Sciatic nerve (tissue), 2 donors: ENCODE data around the gene ZNF10. TPM values are rescaled to one million over a fixed set of nuclear protein-coding genes. Genes with fewer than 3 reads are reported as not detected.

Experiments
- ATAC-seq: fragments of 200-7000 bp; cut with Tn5 transposase; one replicate; pipeline ENCODE4 v1.9.1; 2020; ENCODE audit warnings: mild to moderate bottlenecking, moderate library complexity
- DNase-seq: peaks from one replicate; pipeline ENCODE4 v3.0.0-alpha.2; 2020; ENCODE audit warnings: low spot score
- intact Hi-C: fragments of 100-400 bp; cut with DNase I; formaldehyde crosslinking; loops from one replicate; pipeline ENCODE4 v1.14.2; 2022
- total RNA-seq: library from RNA; stranded (reverse); fragmentation: NEBNext Ultra II Directional; extraction: Animal tissue kit (Norgen Biotek cat#: 25700); gene quantifications from one replicate; pipeline ENCODE4 v1.2.1, GENCODE V29; 2021
- donor health status: DM: no; HTN: no; CAD: no.
- donor health status: DM: no; HTN: no; CAD: no.

The ZNF10 gene
- total RNA-seq, 1 donor from 2014 or later, result 15.1 TPM

- DNase-seq, result peak; percentile 95
- ATAC-seq, result peak; percentile 99
- intact Hi-C loops, result no loop called here
These were observed 51.0 kb downstream of the ZNF10 start, which contains the start of gene ZNF268 for GRCh38 chr12:133181238-133181959. TSS of gene ZNF268 (plus strand) at chr12:133181495. CDS start at chr12:133181998, 503 bp downstream.

- ATAC-seq, result no peak
- DNase-seq, result no peak
These were observed 59.7 kb downstream of the ZNF10 start for GRCh38 chr12:133190176-133190575.

GRCh38 chr12:133192847-133193246 lies 62.4 kb downstream of the ZNF10 start:
- DNase-seq (no peak), ATAC-seq (no peak)
- intact Hi-C loops, result no loop called here

More at GRCh38 chr12:133190176-133190575, 59.7 kb downstream of the ZNF10 start:
- intact Hi-C loops, result no loop called here

GRCh38 chr12:133201888-133202287 lies 71.5 kb downstream of the ZNF10 start:
- DNase-seq, result no peak
- intact Hi-C loops, result no loop called here
- ATAC-seq, result no peak

- ATAC-seq (no peak), DNase-seq (no peak)
- intact Hi-C loops, result no loop called here
These were observed 72.3 kb downstream of the ZNF10 start for GRCh38 chr12:133202493-133203343.

GRCh38 chr12:133203344-133204263 lies 73.2 kb downstream of the ZNF10 start:
- no peak for ATAC-seq
- DNase-seq, result no peak
- intact Hi-C loops, result no loop called here

- intact Hi-C loops, result no loop called here
These were observed 73.8 kb downstream of the ZNF10 start for GRCh38 chr12:133204264-133204603.

GRCh38 chr12:133206390-133206789 lies 76.0 kb downstream of the ZNF10 start:
- ATAC-seq (no peak), DNase-seq (no peak)
- intact Hi-C loops, result no loop called here

More at GRCh38 chr12:133204264-133204603, 73.8 kb downstream of the ZNF10 start:
- DNase-seq, result no peak
- ATAC-seq, result no peak

Other genes with a start within 250 kb of the ZNF10 start
- 45.5 TPM for gene CHFR, start 243.0 kb upstream of the ZNF10 start, total RNA-seq
- 19.4 TPM for gene ZNF605, start 174.3 kb upstream of the ZNF10 start, total RNA-seq
- gene ZNF26, start 144.3 kb upstream of the ZNF10 start, total RNA-seq, result 18.0 TPM
- gene ZNF84, start 93.1 kb upstream of the ZNF10 start, total RNA-seq, result 39.3 TPM
- gene ZNF140, start 49.7 kb upstream of the ZNF10 start, total RNA-seq, result 17.6 TPM
- gene ZNF891, start 353 bp upstream of the ZNF10 start, total RNA-seq, result 5.5 TPM
- gene ZNF268, start 50.9 kb downstream of the ZNF10 start, total RNA-seq, result 25.8 TPM
- not detected for gene ANHX, start 105.2 kb downstream of the ZNF10 start, total RNA-seq